Smooth muscle cell (in vitro differentiated cells): Measurements from ENCODE around the gene MBD4. TPM values are rescaled to one million over a fixed set of nuclear protein-coding genes. Genes with fewer than 3 reads are reported as not detected.
A peak's percentile ranks its signal among the peaks of the same experiment; 100 is the strongest.

Experiments
- DNase-seq: peaks from one replicate; lab custom pipeline; 2025; ENCODE audit not compliant: unreplicated experiment; lab: John Stamatoyannopoulos, UW
- H2AFZ ChIP-seq: fragments of 200-600 bp; sonication (generic); 2 replicates; pipeline ENCODE4 v1.6.0; 2016; ENCODE audit warnings: antibody characterized with exemption, low read depth, mild to moderate bottlenecking
- H3F3A ChIP-seq: fragments of 200-600 bp; sonication (generic); 2 replicates; pipeline ENCODE4 v1.6.0; 2017; ENCODE audit warnings: antibody characterized with exemption, low read depth
- H3K27ac ChIP-seq: fragments of 200-600 bp; sonication (generic); 2 replicates; pipeline ENCODE4 v1.5.1; 2016; ENCODE audit warnings: low read depth, mild to moderate bottlenecking
- H3K27me3 ChIP-seq: fragments of 200-600 bp; sonication (generic); 2 replicates; pipeline ENCODE4 v1.6.1; 2016; ENCODE audit warnings: low read depth, mild to moderate bottlenecking
- H3K36me3 ChIP-seq: fragments of 200-600 bp; sonication (generic); 2 replicates; pipeline ENCODE4 v1.5.1; 2016; ENCODE audit warnings: low read depth
- H3K4me1 ChIP-seq: fragments of 200-600 bp; sonication (generic); 2 replicates; pipeline ENCODE4 v1.5.1; 2016; ENCODE audit warnings: low read depth
- H3K4me2 ChIP-seq: fragments of 200-600 bp; sonication (generic); 2 replicates; pipeline ENCODE4 v1.6.0; 2016; ENCODE audit warnings: mild to moderate bottlenecking
- H3K4me3 ChIP-seq: fragments of 200-600 bp; sonication (generic); 2 replicates; pipeline ENCODE4 v1.5.1; 2016; ENCODE audit warnings: mild to moderate bottlenecking
- H3K79me2 ChIP-seq: fragments of 200-600 bp; sonication (generic); 2 replicates; pipeline ENCODE4 v1.6.0; 2016; ENCODE audit warnings: low read depth, mild to moderate bottlenecking
- H3K9ac ChIP-seq: fragments of 200-600 bp; sonication (generic); 2 replicates; pipeline ENCODE4 v1.6.0; 2016; ENCODE audit warnings: low read depth
- H3K9me3 ChIP-seq: fragments of 200-600 bp; sonication (generic); replicated peaks from 2 replicates; pipeline ENCODE4 v1.5.1; 2016; ENCODE audit warnings: low read depth
- H4K20me1 ChIP-seq: fragments of 200-600 bp; sonication (generic); 2 replicates; pipeline ENCODE4 v1.6.0; 2016; ENCODE audit warnings: low read depth
- CTCF ChIP-seq: fragments of 200-600 bp; sonication (generic); IDR thresholded peaks from 2 replicates; pipeline ENCODE4 v1.5.1; 2017; ENCODE audit warnings: borderline replicate concordance, mild to moderate bottlenecking, antibody characterized with exemption; ENCODE audit not compliant: insufficient read depth, poor library complexity, severe bottlenecking
- WGBS: methylation state at CpG from one replicate; pipeline ENCODE4 v1.1.7; 2016; ENCODE audit warnings: low lambda C conversion rate; 5-methylcytosine and 5-hydroxymethylcytosine counted together
- polyA plus RNA-seq: library from polyadenylated mRNA; unstranded; fragments of >200 nt; fragmentation: Nextera tagmentation; extraction: Ambion mirVana; gene quantifications from 2 replicates; pipeline ENCODE4 v1.2.1, GENCODE V29; 2016
- total RNA-seq: library from RNA; depleted of rRNA; stranded (reverse); fragments of >200 nt; gene quantifications from 2 replicates; pipeline ENCODE4 v1.2.3, GENCODE V29; 2014

MBD4 gene
- total and polyA plus RNA-seq, 2 experiments from 2014 or later, result 23.1 to 26.5 TPM

- Histone ChIP-seq H2AFZ (no peak overlapping the region), H3K79me2 (no peaks in the 10 kb centered on the region), H3F3A (peaks cover 10% of the 10 kb centered on the region), H3K27ac (peak overlapping the region; percentile 95), H3K4me1 (peaks cover 12% of the 10 kb centered on the region), H4K20me1 (no peaks in the 10 kb centered on the region), H3K9me3 (no peaks in the 10 kb centered on the region), H3K27me3 (no peaks in the 10 kb centered on the region), H3K9ac (peak overlapping the region; percentile 86), H3K36me3 (no peaks in the 10 kb centered on the region), H3K4me2 (peak overlapping the region; percentile 50), H3K4me3 (no peak overlapping the region)
- no peak for TF ChIP-seq CTCF
- no peak for DNase-seq
- 10% methylated on average over 1 of the region's 1 CpG for WGBS
Measured at GRCh38 chr3:129461022-129461421, 21.3 kb upstream of the MBD4 start.

- no peak for DNase-seq
- Histone ChIP-seq H3K27me3 (no peaks in the 10 kb centered on the region), H3K27ac (peak overlapping the region; percentile 95), H3K4me3 (no peak overlapping the region), H3K36me3 (no peaks in the 10 kb centered on the region), H2AFZ (no peak overlapping the region), H3K79me2 (no peaks in the 10 kb centered on the region), H3K4me1 (peaks cover 12% of the 10 kb centered on the region), H4K20me1 (no peaks in the 10 kb centered on the region), H3F3A (peaks cover 10% of the 10 kb centered on the region), H3K9me3 (no peaks in the 10 kb centered on the region), H3K4me2 (peak overlapping the region; percentile 50), H3K9ac (no peak overlapping the region)
- WGBS, result 65% methylated on average over 2 of the region's 2 CpGs
- no peak for TF ChIP-seq CTCF
Measured at GRCh38 chr3:129460572-129460971, 20.8 kb upstream of the MBD4 start.

- Histone ChIP-seq H4K20me1 (no peaks in the 10 kb centered on the region), H3K9me3 (no peaks in the 10 kb centered on the region), H3K9ac (no peak overlapping the region), H3K79me2 (no peaks in the 10 kb centered on the region), H3K4me3 (no peak overlapping the region), H3F3A (peaks cover 10% of the 10 kb centered on the region), H3K27ac (peak overlapping the region; percentile 95), H3K27me3 (no peaks in the 10 kb centered on the region), H3K4me1 (peaks cover 12% of the 10 kb centered on the region), H3K4me2 (peak overlapping the region; percentile 50), H2AFZ (no peak overlapping the region), H3K36me3 (no peaks in the 10 kb centered on the region)
- WGBS, result 92% methylated on average over 3 of the region's 3 CpGs
- DNase-seq, result no peak
- no peak for TF ChIP-seq CTCF
Measured at GRCh38 chr3:129460155-129460554, 20.4 kb upstream of the MBD4 start.

GRCh38 chr3:129453732-129454131 lies 14.0 kb upstream of the MBD4 start:
- 65% methylated on average over 1 of the region's 1 CpG for WGBS

More at GRCh38 chr3:129453732-129454131, 14.0 kb upstream of the MBD4 start:
- Histone ChIP-seq H4K20me1 (no peaks in the 10 kb centered on the region), H3K79me2 (no peaks in the 10 kb centered on the region), H3K36me3 (no peaks in the 10 kb centered on the region), H3F3A (no peaks in the 10 kb centered on the region), H3K4me2 (no peak overlapping the region), H3K4me3 (no peak overlapping the region), H2AFZ (no peak overlapping the region), H3K27ac (no peak overlapping the region), H3K9ac (no peak overlapping the region), H3K4me1 (peaks cover 17% of the 10 kb centered on the region), H3K27me3 (no peaks in the 10 kb centered on the region), H3K9me3 (no peaks in the 10 kb centered on the region)
- no peak for DNase-seq
- no peak for TF ChIP-seq CTCF
